Measurements from ENCODE around the gene SIX3.
A peak's percentile ranks its signal among the peaks of the same experiment; 100 is the strongest.

- no peak for TF ChIP-seq POLR2A (IDR thresholded peaks at IDR 0.05)
- TF ChIP-seq, protein P1, sequence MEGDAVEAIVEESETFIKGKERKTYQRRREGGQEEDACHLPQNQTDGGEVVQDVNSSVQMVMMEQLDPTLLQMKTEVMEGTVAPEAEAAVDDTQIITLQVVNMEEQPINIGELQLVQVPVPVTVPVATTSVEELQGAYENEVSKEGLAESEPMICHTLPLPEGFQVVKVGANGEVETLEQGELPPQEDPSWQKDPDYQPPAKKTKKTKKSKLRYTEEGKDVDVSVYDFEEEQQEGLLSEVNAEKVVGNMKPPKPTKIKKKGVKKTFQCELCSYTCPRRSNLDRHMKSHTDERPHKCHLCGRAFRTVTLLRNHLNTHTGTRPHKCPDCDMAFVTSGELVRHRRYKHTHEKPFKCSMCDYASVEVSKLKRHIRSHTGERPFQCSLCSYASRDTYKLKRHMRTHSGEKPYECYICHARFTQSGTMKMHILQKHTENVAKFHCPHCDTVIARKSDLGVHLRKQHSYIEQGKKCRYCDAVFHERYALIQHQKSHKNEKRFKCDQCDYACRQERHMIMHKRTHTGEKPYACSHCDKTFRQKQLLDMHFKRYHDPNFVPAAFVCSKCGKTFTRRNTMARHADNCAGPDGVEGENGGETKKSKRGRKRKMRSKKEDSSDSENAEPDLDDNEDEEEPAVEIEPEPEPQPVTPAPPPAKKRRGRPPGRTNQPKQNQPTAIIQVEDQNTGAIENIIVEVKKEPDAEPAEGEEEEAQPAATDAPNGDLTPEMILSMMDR (IDR thresholded peaks at IDR 0.05), result peak; percentile 78 to 96 (median 90)
Observed at GRCh38 chr2:44955593-44956392, 14.3 kb downstream of the SIX3 start.

Measured in right lobe of liver (tissue), 4 donors.